ENCODE data around the gene MYO18A. TPM values are rescaled to one million over a fixed set of nuclear protein-coding genes. Genes with fewer than 3 reads are reported as not detected.

MYO18A gene
- polyA plus RNA-seq, 1 donor (not counting 4 experiments of a cell fraction or from before 2014, with no cell fraction given): 20.0 TPM

- TF ChIP-seq CTCF (optimal IDR thresholded peaks at IDR 0.05 in 1 of 3, IDR thresholded peaks at IDR 0.05 in 1 of 3, conservative IDR thresholded peaks at IDR 0.05 in 1 of 3; ENCODE audit: extremely low read depth in 1 of 3, insufficient read depth in 2 of 3, low read length in 3 of 3) (peak; percentile 59 to 87 (median 83)), EZH2 (IDR thresholded peaks at IDR 0.05; ENCODE audit: low read length) (no peak)
- peaks cover 6 to 15% of the 10 kb centered on the region in 2 experiments for H3K36me3 ChIP-seq (ENCODE audit: control insufficient read depth in 2 of 2, extremely low read depth in 1 of 2, insufficient read depth in 2 of 2, low read length in 2 of 2)
- FAIRE-seq (peak; percentile 69), DNase-seq (ENCODE audit: low read depth, low spot score) (no peak)
- H3K4me2 ChIP-seq (ENCODE audit: control insufficient read depth, extremely low read depth, insufficient read depth, low read depth, low read length): no peak overlapping the region
- H3K27me3 ChIP-seq (ENCODE audit: control insufficient read depth, extremely low read depth, insufficient read depth, low read length): no peaks in the 10 kb centered on the region
- peaks cover 5% of the 10 kb centered on the region for H4K20me1 ChIP-seq (ENCODE audit: control insufficient read depth, extremely low read depth, insufficient read depth, low read length)
- no peaks in the 10 kb centered on the region for H3K9me3 ChIP-seq (ENCODE audit: control insufficient read depth, low read depth, low read length)
- no peak overlapping the region for H3K9ac ChIP-seq (ENCODE audit: control insufficient read depth, extremely low read depth, insufficient read depth, low read length)
- dilution Hi-C loops (cut with MboI; ENCODE audit: extremely low pct_ligation_motif_present, low sequenced_read_pairs): no loop called here
- no peak overlapping the region for H3K4me3 ChIP-seq (ENCODE audit: control insufficient read depth in 2 of 3, extremely low read depth in 1 of 3, insufficient read depth in 2 of 3, low read depth in 1 of 3, low read length in 3 of 3)
- peaks cover 3% of the 10 kb centered on the region for H3K9me1 ChIP-seq (ENCODE audit: control insufficient read depth, extremely low read depth, insufficient read depth, low read length)
- H2AFZ ChIP-seq (ENCODE audit: control insufficient read depth, low read length): no peak overlapping the region
- H3K27ac ChIP-seq (ENCODE audit: control insufficient read depth, insufficient read depth, low read length): peak overlapping the region; percentile 32
- H3K79me2 ChIP-seq (ENCODE audit: control insufficient read depth, insufficient read depth, low read length): peaks cover 60% of the 10 kb centered on the region
- H3K4me1 ChIP-seq (ENCODE audit: control insufficient read depth, extremely low read depth, insufficient read depth, low read length): peaks cover 62% of the 10 kb centered on the region
Measured at GRCh38 chr17:29145289-29146073, 34.7 kb downstream of the MYO18A start.

DNA sequence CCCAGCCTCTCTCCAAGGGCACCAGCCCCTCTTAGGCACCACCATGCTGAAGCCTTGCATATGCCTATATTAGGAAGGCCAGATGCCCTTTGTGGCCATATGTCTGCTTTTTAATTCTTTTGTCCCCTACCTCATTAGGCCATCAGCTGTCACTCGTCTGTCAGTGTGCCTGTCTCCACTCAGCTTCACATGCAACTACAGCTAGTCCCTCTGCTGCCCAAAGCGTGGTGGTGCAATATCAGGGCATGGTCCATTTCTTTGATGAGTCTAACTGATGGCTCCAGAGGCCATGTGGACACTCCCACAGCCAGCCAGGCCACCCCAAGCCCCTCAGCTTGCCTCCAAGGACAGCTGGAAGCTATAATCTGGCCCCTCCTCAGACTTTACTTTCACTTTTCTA lies 36.3 kb downstream of the MYO18A start:
- peaks cover 7% of the 10 kb centered on the region for H4K20me1 ChIP-seq (ENCODE audit: control insufficient read depth, extremely low read depth, insufficient read depth, low read length)
- H2AFZ ChIP-seq (ENCODE audit: control insufficient read depth, low read length): no peak overlapping the region
- no peak overlapping the region for H3K27ac ChIP-seq (ENCODE audit: control insufficient read depth, insufficient read depth, low read length)
- H3K27me3 ChIP-seq (ENCODE audit: control insufficient read depth, extremely low read depth, insufficient read depth, low read length): no peaks in the 10 kb centered on the region
- H3K4me3 ChIP-seq (ENCODE audit: control insufficient read depth in 2 of 3, extremely low read depth in 1 of 3, insufficient read depth in 2 of 3, low read depth in 1 of 3, low read length in 3 of 3): no peak overlapping the region
- DNase-seq (ENCODE audit: low read depth, low spot score) (no peak), FAIRE-seq (no peak)
- no peaks in the 10 kb centered on the region for H3K9me3 ChIP-seq (ENCODE audit: control insufficient read depth, low read depth, low read length)
- H3K36me3 ChIP-seq (ENCODE audit: control insufficient read depth in 2 of 2, extremely low read depth in 1 of 2, insufficient read depth in 2 of 2, low read length in 2 of 2): peaks cover 6 to 16% of the 10 kb centered on the region in 2 experiments
- no peak for TF ChIP-seq EZH2 (IDR thresholded peaks at IDR 0.05; ENCODE audit: low read length)
- TF ChIP-seq CTCF (optimal IDR thresholded peaks at IDR 0.05 in 1 of 3, IDR thresholded peaks at IDR 0.05 in 1 of 3, conservative IDR thresholded peaks at IDR 0.05 in 1 of 3; ENCODE audit: extremely low read depth in 1 of 3, insufficient read depth in 2 of 3, low read length in 3 of 3): peak; percentile 37 to 64 (median 58)
- H3K4me2 ChIP-seq (ENCODE audit: control insufficient read depth, extremely low read depth, insufficient read depth, low read depth, low read length): no peak overlapping the region
- dilution Hi-C loops (cut with MboI; ENCODE audit: extremely low pct_ligation_motif_present, low sequenced_read_pairs): no loop called here
- H3K79me2 ChIP-seq (ENCODE audit: control insufficient read depth, insufficient read depth, low read length): peaks cover 73% of the 10 kb centered on the region
- H3K4me1 ChIP-seq (ENCODE audit: control insufficient read depth, extremely low read depth, insufficient read depth, low read length): peaks cover 61% of the 10 kb centered on the region
- no peak overlapping the region for H3K9ac ChIP-seq (ENCODE audit: control insufficient read depth, extremely low read depth, insufficient read depth, low read length)
- H3K9me1 ChIP-seq (ENCODE audit: control insufficient read depth, extremely low read depth, insufficient read depth, low read length): peaks cover 8% of the 10 kb centered on the region

All from keratinocyte (primary cell).